DOHH2 (cell line): ENCODE results near the gene CCDC88C.

ENCODE experiments used
- CTCF ChIP-seq: fragments of 200-600 bp; sonication (generic); IDR thresholded peaks from one replicate; pipeline ENCODE4 v1.5.1; 2014; ENCODE audit warnings: antibody characterized with exemption, mild to moderate bottlenecking, low read depth, low read length; ENCODE audit not compliant: poor library complexity, severe bottlenecking
- EZH2phosphoT487 ChIP-seq: fragments of 200-600 bp; sonication (generic); IDR thresholded peaks from 2 replicates; pipeline ENCODE4 v1.6.1; 2017; ENCODE audit warnings: borderline replicate concordance, mild to moderate bottlenecking, antibody characterized with exemption, low read length, moderate library complexity, mixed read lengths

GRCh38 chr14:91257328-91258010 lies 160.2 kb downstream of the CCDC88C start:
- TF ChIP-seq CTCF (no peak), EZH2phosphoT487 (no peak)
